HG02884 (cell line): ENCODE results near the gene SIL1.
"Not testable (repeated sequence)": the region's sequence is repeated elsewhere in the genome, so short reads cannot be mapped to it uniquely, and the experiment has no call there.

Experiments
- ATAC-seq: cut with Tn5 transposase; IDR thresholded peaks from one replicate; pipeline ENCODE4 v1.9.1; 2021; ENCODE audit warnings: mild to moderate bottlenecking, moderate library complexity; ENCODE audit not compliant: unreplicated experiment

The SIL1 gene

DNA sequence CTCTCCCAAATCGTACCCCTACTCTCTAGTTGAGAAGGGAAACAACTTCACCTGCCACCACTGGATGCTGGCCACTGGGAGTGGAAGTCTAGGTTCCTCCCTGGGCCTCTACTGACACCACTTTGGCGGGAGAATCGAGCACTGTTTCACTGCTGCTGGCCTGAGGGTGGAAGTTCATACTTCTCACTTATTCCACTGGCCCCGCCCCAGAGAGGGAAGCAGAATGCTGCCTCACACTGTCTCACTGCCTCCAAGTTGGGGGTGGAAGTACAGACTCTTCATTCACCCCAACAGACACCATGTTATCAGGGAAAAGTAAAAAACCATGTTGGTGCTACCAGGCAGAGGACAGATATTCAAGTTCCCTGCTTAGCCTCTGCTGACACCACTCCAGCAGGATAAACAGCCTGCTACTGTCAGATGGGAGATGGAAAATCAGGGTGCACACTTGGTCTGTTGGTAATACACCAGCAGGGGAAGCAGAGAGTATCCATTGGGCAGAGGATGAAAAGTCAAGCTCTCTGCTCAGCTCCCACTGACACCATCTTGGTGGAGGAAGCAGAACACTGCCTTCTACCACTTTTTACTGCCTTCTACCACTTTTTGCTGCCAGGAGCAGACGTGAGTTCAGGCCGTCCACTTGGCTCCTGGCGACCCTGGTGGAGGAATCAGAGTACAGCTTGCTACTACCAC lies 159.4 kb downstream of the SIL1 start:
- no peak for ATAC-seq

DNA sequence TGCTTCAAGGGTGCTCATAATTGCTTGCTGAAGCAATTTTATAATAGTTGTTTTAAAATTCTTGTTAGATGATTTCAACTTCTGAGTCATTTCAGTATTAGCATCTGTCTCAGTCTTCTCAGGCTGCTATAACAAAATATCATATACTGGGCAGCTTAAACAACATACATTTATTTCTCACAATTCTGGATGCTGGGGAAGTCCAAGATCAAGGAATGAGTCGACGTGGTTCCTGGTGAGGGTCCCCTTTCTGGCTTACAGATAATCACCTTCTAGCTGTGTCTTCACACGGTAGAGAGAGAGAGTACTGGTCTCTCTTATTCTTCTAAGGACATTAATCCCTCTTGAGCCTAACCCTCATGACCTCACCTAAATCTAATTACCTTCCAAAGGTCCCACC lies 160.4 kb downstream of the SIL1 start:
- ATAC-seq: no peak

- ATAC-seq: not testable (repeated sequence)
These were observed 161.8 kb downstream of the SIL1 start for GRCh38 chr5:139036332-139036731.

- ATAC-seq: no peak
These were observed 171.0 kb downstream of the SIL1 start for GRCh38 chr5:139027150-139027549.

DNA sequence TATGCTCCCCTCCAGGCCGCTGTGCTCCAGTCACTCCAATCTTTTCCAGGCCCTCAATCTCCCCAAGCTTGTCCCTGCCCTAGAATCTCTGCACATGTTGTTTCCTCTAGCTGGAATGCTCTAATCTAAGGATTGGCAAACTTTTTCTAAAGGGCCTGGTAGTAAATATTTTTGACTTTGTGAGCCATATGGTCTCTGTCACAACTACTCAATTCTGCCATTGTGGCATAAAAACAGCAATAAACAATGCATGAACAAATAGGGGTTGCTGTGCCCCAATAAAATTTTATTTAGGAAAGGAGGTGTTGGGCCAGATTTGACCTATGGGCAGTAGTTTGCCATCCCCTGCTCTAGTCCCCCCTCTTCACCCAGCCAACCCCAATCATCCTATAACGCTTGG lies 172.5 kb downstream of the SIL1 start:
- no peak for ATAC-seq

DNA sequence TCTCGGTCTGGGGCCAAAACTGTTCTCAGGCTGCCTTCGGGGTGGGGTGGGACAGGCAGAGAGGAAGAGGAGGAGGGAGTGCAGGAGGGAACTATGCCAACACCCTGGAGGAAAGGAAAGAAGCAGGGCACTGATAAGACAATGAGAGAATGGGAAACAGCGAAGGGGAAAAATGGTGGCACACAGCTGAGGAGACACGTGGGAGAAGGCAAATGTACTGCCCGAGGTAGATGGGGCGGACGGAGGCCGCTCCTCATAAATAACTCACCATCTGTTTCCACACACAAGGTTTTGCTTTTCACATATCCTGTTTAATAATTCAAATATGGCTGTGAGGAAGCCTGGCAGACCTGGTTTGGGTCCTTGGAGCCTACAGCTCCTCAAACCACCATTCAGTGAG lies 174.9 kb downstream of the SIL1 start:
- no peak for ATAC-seq

DNA sequence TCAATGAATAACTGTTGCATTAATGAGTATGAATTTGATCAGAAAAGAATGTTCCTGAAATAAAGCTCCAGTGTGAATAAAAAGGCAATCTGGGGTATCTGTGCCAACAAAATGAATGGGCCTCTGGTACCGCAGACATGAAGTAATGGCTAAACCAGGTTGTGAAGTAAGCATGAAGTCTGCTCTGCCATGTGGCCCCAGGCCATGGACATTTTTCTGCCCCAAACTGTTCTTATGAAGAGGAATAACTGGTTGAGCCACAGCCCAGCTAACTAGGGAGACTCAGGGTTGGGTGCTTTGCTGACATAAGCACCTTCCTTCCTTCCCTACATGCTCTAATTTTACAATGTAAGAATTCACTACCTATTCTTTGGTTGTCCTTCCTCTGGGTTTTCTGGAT lies 175.6 kb downstream of the SIL1 start:
- ATAC-seq: no peak

GRCh38 chr5:139021346-139021745 lies 176.8 kb downstream of the SIL1 start:
- ATAC-seq: no peak

DNA sequence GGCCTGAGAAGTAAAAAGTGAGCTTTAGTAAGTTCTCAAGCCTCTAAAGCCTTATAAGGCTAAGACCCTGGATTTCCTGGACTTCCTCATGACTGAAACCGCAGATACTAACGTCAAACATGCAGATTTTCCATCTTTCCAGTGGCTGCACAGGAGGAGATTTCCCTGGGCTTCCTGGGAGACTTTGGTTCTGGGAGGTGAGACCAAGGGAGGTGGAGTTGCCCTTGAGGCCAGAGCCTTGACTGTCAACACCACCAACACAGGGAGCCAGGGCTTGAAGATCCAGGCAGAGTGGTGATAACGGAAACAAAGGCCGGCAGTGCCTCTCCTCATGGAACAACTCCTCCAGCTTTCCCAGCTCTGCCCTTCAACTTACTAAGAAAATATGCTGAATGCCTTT lies 178.3 kb downstream of the SIL1 start:
- ATAC-seq: no peak

DNA sequence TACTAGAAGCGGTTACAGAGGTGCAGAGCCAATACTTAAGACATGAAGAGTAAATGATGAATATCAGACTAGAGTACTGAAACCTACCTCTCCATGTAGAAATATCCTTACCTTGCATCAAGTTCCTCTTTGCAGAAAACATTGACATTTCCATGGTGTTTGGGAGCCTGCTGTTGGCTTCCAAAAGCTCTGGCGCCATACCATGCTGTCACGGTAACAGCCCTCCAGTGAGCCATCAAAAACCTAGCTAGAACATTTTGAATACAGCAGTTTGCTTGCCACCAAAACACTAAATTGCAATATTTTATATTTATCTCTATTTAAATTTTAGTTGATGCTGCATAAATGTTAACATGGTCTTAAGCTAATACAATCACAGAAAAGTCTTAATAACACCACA lies 179.0 kb downstream of the SIL1 start:
- ATAC-seq: no peak

- ATAC-seq: no peak
These were observed 180.5 kb downstream of the SIL1 start for GRCh38 chr5:139017624-139018023.

GRCh38 chr5:139016186-139016585 lies 182.0 kb downstream of the SIL1 start:
- no peak for ATAC-seq

DNA sequence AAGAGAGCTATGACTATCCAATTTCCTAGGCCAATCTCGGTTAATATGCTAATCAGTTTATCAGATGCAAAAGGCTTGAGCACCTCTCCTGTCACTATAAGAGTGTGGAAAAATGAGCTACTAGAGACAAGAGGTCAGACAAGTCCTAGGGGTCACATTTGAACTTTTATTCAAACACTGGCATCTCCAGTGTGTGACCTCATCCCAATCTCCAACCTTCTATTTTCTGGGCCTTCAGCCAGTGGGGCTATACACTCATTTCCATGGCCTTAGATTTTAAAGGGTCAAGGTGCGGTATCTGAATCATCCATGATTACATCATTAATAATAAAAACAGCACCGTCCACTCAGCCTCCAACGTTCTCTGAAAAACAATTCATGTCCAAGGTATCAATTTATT lies 183.4 kb downstream of the SIL1 start:
- ATAC-seq: no peak

GRCh38 chr5:139012176-139012575 lies 186.0 kb downstream of the SIL1 start:
- no peak for ATAC-seq

DNA sequence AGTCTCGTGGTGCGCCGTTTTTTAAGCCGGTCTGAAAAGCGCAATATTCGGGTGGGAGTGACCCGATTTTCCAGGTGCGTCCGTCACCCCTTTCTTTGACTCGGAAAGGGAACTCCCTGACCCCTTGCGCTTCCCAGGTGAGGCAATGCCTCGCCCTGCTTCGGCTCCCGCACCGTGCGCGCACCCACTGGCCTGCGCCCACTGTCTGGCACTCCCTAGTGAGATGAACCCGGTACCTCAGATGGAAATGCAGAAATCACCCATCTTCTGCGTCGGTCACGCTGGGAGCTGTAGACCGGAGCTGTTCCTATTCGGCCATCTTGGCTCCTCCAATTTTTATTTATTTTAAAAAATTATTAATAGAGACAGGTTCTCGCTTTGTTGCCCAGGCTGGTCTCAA lies 187.0 kb downstream of the SIL1 start:
- ATAC-seq: not testable (repeated sequence)

- ATAC-seq: no peak
These were observed 193.5 kb downstream of the SIL1 start for GRCh38 chr5:139004374-139005307.

DNA sequence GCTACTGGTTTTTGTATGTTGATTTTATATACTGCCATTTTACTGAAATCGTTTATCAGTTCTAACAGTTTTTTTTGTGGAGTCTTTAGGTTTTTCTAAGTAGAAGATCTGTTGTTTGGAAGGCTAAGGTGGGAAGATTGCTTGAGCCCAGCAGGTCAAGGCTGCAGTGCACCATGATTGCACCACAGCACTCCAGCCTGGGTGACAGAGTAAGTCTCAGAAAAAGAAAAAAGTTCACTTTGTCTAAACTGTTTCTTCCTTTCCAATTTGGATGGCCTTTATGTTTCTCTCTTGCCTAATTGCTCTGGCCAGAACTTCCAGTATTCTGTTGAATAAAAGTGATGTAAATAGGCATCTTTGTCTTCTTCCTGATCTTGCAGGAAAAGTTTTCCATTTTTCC lies 198.5 kb downstream of the SIL1 start:
- ATAC-seq: no peak

- ATAC-seq: no peak
These were observed 199.6 kb downstream of the SIL1 start for GRCh38 chr5:138998521-138998920.

GRCh38 chr5:138996120-138996519 lies 202.0 kb downstream of the SIL1 start:
- ATAC-seq: no peak

GRCh38 chr5:138990986-138991590 lies 207.1 kb downstream of the SIL1 start:
- no peak for ATAC-seq

- ATAC-seq: no peak
These were observed 208.4 kb downstream of the SIL1 start for GRCh38 chr5:138989720-138990119.
